WTC11 (cell line): Measurements from ENCODE around the gene COPS9. TPM values are rescaled to one million over a fixed set of nuclear protein-coding genes. Genes with fewer than 3 reads are reported as not detected.

Experiments
- ATAC-seq: fragments of 200-7000 bp; cut with Tn5 transposase; 2 replicates; pipeline ENCODE4 v1.10.0; 2021; ENCODE audit warnings: mild to moderate bottlenecking, moderate library complexity
- CTCF ChIA-PET: fragments of 300-600 bp; sonication (Branson Sonifier 250); formaldehyde crosslinking; loops from one replicate; lab custom pipeline; 2021; ENCODE audit warnings: antibody characterized with exemption; lab: Charles Lee
- POLR2A ChIA-PET: fragments of 350-600 bp; sonication (Branson Sonifier 250); formaldehyde crosslinking; loops from one replicate; lab custom pipeline; 2021; ENCODE audit warnings: antibody characterized with exemption; lab: Charles Lee
- DNase-seq: peaks from one replicate; pipeline ENCODE4 v3.0.0; 2021; ENCODE audit warnings: low spot score
- H3K27ac Mint-ChIP-seq: 2 replicates; pipeline ENCODE4 v1.8.0; 2021; ENCODE audit warnings: mixed read lengths
- H3K27me3 Mint-ChIP-seq: 2 replicates; pipeline ENCODE4 v1.8.0; 2021; ENCODE audit warnings: low read depth, mild to moderate bottlenecking, moderate library complexity, mixed read lengths
- H3K36me3 Mint-ChIP-seq: 2 replicates; pipeline ENCODE4 v1.8.0; 2021; ENCODE audit warnings: mixed read lengths
- H3K4me1 Mint-ChIP-seq: 2 replicates; pipeline ENCODE4 v1.8.0; 2022; ENCODE audit warnings: mixed read lengths
- H3K4me3 Mint-ChIP-seq: 2 replicates; pipeline ENCODE4 v1.8.0; 2021; ENCODE audit warnings: mild to moderate bottlenecking, moderate library complexity, mixed read lengths
- H3K9me3 Mint-ChIP-seq: 2 replicates; pipeline ENCODE4 v1.8.0; 2021; ENCODE audit warnings: mixed read lengths
- ARID4B ChIP-seq: sonication (generic); formaldehyde crosslinking; IDR thresholded peaks from 2 replicates; pipeline ENCODE4 v1.8.0; 2023; ENCODE audit warnings: missing genetic modification reagents, mild to moderate bottlenecking, borderline replicate concordance
- ATF2 ChIP-seq: sonication (generic); formaldehyde crosslinking; IDR thresholded peaks from 2 replicates; pipeline ENCODE4 v1.8.1; 2022; ENCODE audit warnings: low read depth, missing genetic modification reagents, borderline replicate concordance
- E2F1 ChIP-seq: sonication (generic); formaldehyde crosslinking; IDR thresholded peaks from 2 replicates; pipeline ENCODE4 v1.8.0; 2022; ENCODE audit warnings: mild to moderate bottlenecking, missing genetic modification reagents
- E2F4 ChIP-seq: sonication (generic); formaldehyde crosslinking; IDR thresholded peaks from 2 replicates; pipeline ENCODE4 v1.8.1; 2022; ENCODE audit warnings: low read depth, mild to moderate bottlenecking, moderate library complexity, missing genetic modification reagents, borderline replicate concordance
- ELF4 ChIP-seq: sonication (generic); formaldehyde crosslinking; IDR thresholded peaks from 2 replicates; pipeline ENCODE4 v1.8.1; 2022; ENCODE audit warnings: low read depth, mild to moderate bottlenecking, moderate library complexity, missing genetic modification reagents
- ERG ChIP-seq: fragments of 250-450 bp; sonication (Bioruptor Pico); IDR thresholded peaks from 2 replicates; pipeline ENCODE4 v1.8.0; 2021; ENCODE audit warnings: mild to moderate bottlenecking
- ESRRA ChIP-seq: sonication (generic); formaldehyde crosslinking; IDR thresholded peaks from 2 replicates; pipeline ENCODE4 v1.8.1; 2022; ENCODE audit warnings: mild to moderate bottlenecking, missing genetic modification reagents, borderline replicate concordance
- JUN ChIP-seq: sonication (generic); formaldehyde crosslinking; IDR thresholded peaks from 2 replicates; pipeline ENCODE4 v1.8.0; 2023; ENCODE audit warnings: mild to moderate bottlenecking, missing genetic modification reagents
- MAX ChIP-seq: sonication (generic); formaldehyde crosslinking; IDR thresholded peaks from 2 replicates; pipeline ENCODE4 v1.8.0; 2022; ENCODE audit warnings: mild to moderate bottlenecking, missing genetic modification reagents
- NFYB ChIP-seq: sonication (generic); formaldehyde crosslinking; conservative IDR thresholded peaks from 2 replicates; pipeline ENCODE4 v1.8.0; 2022; ENCODE audit warnings: low read depth, missing genetic modification reagents
- NR2C2 ChIP-seq: sonication (generic); formaldehyde crosslinking; IDR thresholded peaks from 2 replicates; pipeline ENCODE4 v1.8.0; 2022; ENCODE audit warnings: mild to moderate bottlenecking, missing genetic modification reagents
- PRRX2 ChIP-seq: fragments of 250-450 bp; sonication (Bioruptor Pico); IDR thresholded peaks from 2 replicates; pipeline ENCODE4 v1.8.0; 2021; ENCODE audit warnings: mild to moderate bottlenecking
- STAT6 ChIP-seq: sonication (generic); formaldehyde crosslinking; conservative IDR thresholded peaks from 2 replicates; pipeline ENCODE4 v1.8.1; 2023; ENCODE audit warnings: mild to moderate bottlenecking, low read depth, missing genetic modification reagents, moderate library complexity
- TCF7 ChIP-seq: sonication (generic); formaldehyde crosslinking; IDR thresholded peaks from 2 replicates; pipeline ENCODE4 v1.8.0; 2022; ENCODE audit warnings: mild to moderate bottlenecking, low read depth, missing genetic modification reagents, moderate library complexity
- TEAD1 ChIP-seq: sonication (generic); formaldehyde crosslinking; IDR thresholded peaks from 2 replicates; pipeline ENCODE4 v1.8.0; 2022; ENCODE audit warnings: mild to moderate bottlenecking, missing genetic modification reagents
- ZBTB21 ChIP-seq: sonication (generic); formaldehyde crosslinking; IDR thresholded peaks from 2 replicates; pipeline ENCODE4 v1.8.1; 2023; ENCODE audit warnings: mild to moderate bottlenecking, missing genetic modification reagents, borderline replicate concordance
- ZMAT4 ChIP-seq: fragments of 250-450 bp; sonication (Bioruptor Pico); IDR thresholded peaks from 2 replicates; pipeline ENCODE4 v1.9.0; 2021; ENCODE audit warnings: mild to moderate bottlenecking
- ZNF219 ChIP-seq: sonication (generic); formaldehyde crosslinking; IDR thresholded peaks from 2 replicates; pipeline ENCODE4 v1.8.0; 2023; ENCODE audit warnings: missing genetic modification reagents, mild to moderate bottlenecking, borderline replicate concordance
- total RNA-seq: library from RNA; stranded (reverse); gene quantifications from 3 replicates; pipeline ENCODE4 v1.2.3, GENCODE V29; 2021

COPS9 gene
- total RNA-seq, 1 experiment from 2014 or later: 142 TPM

GRCh38 chr2:240106765-240107476 lies 29.2 kb downstream of the COPS9 start:
- Mint-ChIP-seq H3K4me3 (no peak overlapping the region), H3K9me3 (peaks cover 8% of the 10 kb centered on the region; the same call in 1 of the 2 replicates), H3K4me1 (no peaks in the 10 kb centered on the region), H3K27me3 (no peaks in the 10 kb centered on the region), H3K36me3 (no peaks in the 10 kb centered on the region), H3K27ac (no peak overlapping the region)
- ATAC-seq: no peak
- TF ChIP-seq MAX (CRISPR knock-in tag) (no peak), PRRX2 (CRISPR knock-in tag) (no peak), TEAD1 (no peak), TCF7 (CRISPR knock-in tag) (no peak), ESRRA (CRISPR knock-in tag) (no peak), JUN (no peak), E2F4 (CRISPR knock-in tag) (no peak), ATF2 (CRISPR knock-in tag) (no peak), E2F1 (CRISPR knock-in tag) (no peak), ERG (CRISPR knock-in tag) (no peak)
- ChIA-PET CTCF (interaction anchor here (1.4 to 1.7 kb wide), 2 partner anchors 37 to 46 kb away, joined by 4 to 5 read pairs; no protein-coding TSS in a partner anchor), POLR2A (no interaction called here)
- DNase-seq: no peak

- Mint-ChIP-seq H3K4me3 (no peak overlapping the region), H3K27me3 (no peaks in the 10 kb centered on the region; the same call in 1 of the 2 replicates), H3K4me1 (no peaks in the 10 kb centered on the region), H3K36me3 (no peaks in the 10 kb centered on the region), H3K9me3 (peaks cover 8% of the 10 kb centered on the region; the same call in 1 of the 2 replicates), H3K27ac (no peak overlapping the region)
- no peak for DNase-seq
- ChIA-PET CTCF (interaction anchor here (1.7 kb wide), 1 partner anchor 38 kb away, joined by 4 read pairs; no protein-coding TSS in a partner anchor), POLR2A (no interaction called here)
- no peak for ATAC-seq
- TF ChIP-seq ZNF219 (CRISPR knock-in tag) (no peak), NR2C2 (CRISPR knock-in tag) (no peak), STAT6 (CRISPR knock-in tag) (no peak), ELF4 (CRISPR knock-in tag) (no peak), ZBTB21 (CRISPR knock-in tag) (no peak), ZMAT4 (CRISPR knock-in tag) (no peak), NFYB (CRISPR knock-in tag) (no peak), ARID4B (CRISPR knock-in tag) (no peak)
Observed at GRCh38 chr2:240105982-240106381, 30.1 kb downstream of the COPS9 start.
